NB4 (cell line): ENCODE measurements around the gene CEP250.

Experiments used
- DNase-seq: peaks from one replicate; pipeline ENCODE4 v3.0.0; 2010; ENCODE audit warnings: low read depth
- H3K4me3 ChIP-seq: one replicate; pipeline ENCODE4 v1.5.1; 2011; ENCODE audit warnings: mild to moderate bottlenecking, low read depth, low read length, moderate library complexity
- CTCF ChIP-seq: IDR thresholded peaks from one replicate; pipeline ENCODE4 v1.5.1; 2012; ENCODE audit warnings: low read depth, low read length
- MAX ChIP-seq: IDR thresholded peaks from 2 replicates; pipeline ENCODE4 v1.6.1; 2011; ENCODE audit warnings: low read depth, low read length
- MYC ChIP-seq: IDR thresholded peaks from 2 replicates; pipeline ENCODE4 v1.6.1; 2011; ENCODE audit warnings: low read depth, low read length
- POLR2A ChIP-seq: IDR thresholded peaks from 2 replicates; pipeline ENCODE4 v1.6.1; 2011; ENCODE audit warnings: mild to moderate bottlenecking; ENCODE audit not compliant: insufficient read length; ENCODE audit errors: extremely low read depth

Gene CEP250

GRCh38 chr20:35506179-35506578, 50.8 kb downstream of the CEP250 start:
- peak; percentile 34 for DNase-seq
- H3K4me3 ChIP-seq: no peak overlapping the region
- TF ChIP-seq POLR2A (no peak), MAX (no peak), CTCF (no peak), MYC (no peak)

GRCh38 chr20:35506872-35507638, 51.7 kb downstream of the CEP250 start:
- H3K4me3 ChIP-seq: no peak overlapping the region
- DNase-seq: peak; percentile 48
- TF ChIP-seq MAX (no peak), MYC (no peak), CTCF (no peak), POLR2A (no peak)

GRCh38 chr20:35508493-35509218, 53.3 kb downstream of the CEP250 start:
- no peak overlapping the region for H3K4me3 ChIP-seq
- TF ChIP-seq CTCF: no peak
- TF ChIP-seq POLR2A: no peak
- TF ChIP-seq MAX: no peak
- TF ChIP-seq MYC: no peak
- no peak for DNase-seq

- no peak overlapping the region for H3K4me3 ChIP-seq
- no peak for TF ChIP-seq MAX
- TF ChIP-seq POLR2A: no peak
- TF ChIP-seq CTCF: no peak
- TF ChIP-seq MYC: no peak
- no peak for DNase-seq
Measured at GRCh38 chr20:35510951-35511735, 55.7 kb downstream of the CEP250 start.

- TF ChIP-seq POLR2A (no peak), CTCF (peak; percentile 55), MAX (no peak), MYC (no peak)
- peak; percentile 47 for DNase-seq
- no peak overlapping the region for H3K4me3 ChIP-seq
Measured at GRCh38 chr20:35511814-35512420, 56.5 kb downstream of the CEP250 start.
